K562 (cell line): ENCODE results near the gene RHNO1. TPM values are rescaled to one million over a fixed set of nuclear protein-coding genes. Genes with fewer than 3 reads are reported as not detected.

Experiments used
- ATF1 ChIP-seq, 2 experiments: fragments of 450-650 bp in 1 of 2; IDR thresholded peaks; 2 replicates each; pipeline ENCODE4 v1.6.1; 2016; ENCODE audit warnings: missing compliant biosample characterization in 1 of 2, missing genetic modification characterization in 1 of 2
- ATF7 ChIP-seq: fragments of 450-650 bp; IDR thresholded peaks from 2 replicates; pipeline ENCODE4 v1.7.1; 2014; ENCODE audit warnings: mild to moderate bottlenecking, moderate library complexity
- CCNT2 ChIP-seq: IDR thresholded peaks from 2 replicates; pipeline ENCODE4 v1.6.1; 2011; ENCODE audit warnings: borderline replicate concordance, low read depth, mild to moderate bottlenecking, moderate library complexity, mixed read lengths, low read length; ENCODE audit not compliant: insufficient read length; ENCODE audit errors: extremely low read depth
- CTBP1 ChIP-seq: fragments of 450-650 bp; IDR thresholded peaks from 2 replicates; pipeline ENCODE4 v1.6.1; 2016; ENCODE audit warnings: borderline replicate concordance
- E2F3 ChIP-seq: fragments of 250-450 bp; sonication (Bioruptor Pico); IDR thresholded peaks from 2 replicates; pipeline ENCODE4 v1.4.0; 2020; ENCODE audit warnings: mild to moderate bottlenecking
- EP300 ChIP-seq: IDR thresholded peaks from 2 replicates; pipeline ENCODE4 v1.6.1; 2012; ENCODE audit warnings: low read length, improper control_type of control experiment
- FOXK2 ChIP-seq, 2 experiments: fragments of 450-650 bp; IDR thresholded peaks in 1 of 2; conservative IDR thresholded peaks in 1 of 2; 2 replicates each; pipeline ENCODE4 v1.6.1; 2016; ENCODE audit warnings: low read depth in 2 of 2, mild to moderate bottlenecking in 1 of 2
- HDAC1 ChIP-seq, 2 experiments: fragments of 450-650 bp; IDR thresholded peaks; 2 replicates each; pipeline ENCODE4 v1.6.1; 2016 to 2017; ENCODE audit warnings: inconsistent platforms in 1 of 2, mild to moderate bottlenecking in 1 of 2, moderate library complexity in 1 of 2
- KAT7 ChIP-seq: sonication (generic); formaldehyde crosslinking; IDR thresholded peaks from 2 replicates; pipeline ENCODE4 v1.8.0; 2022; ENCODE audit warnings: missing genetic modification reagents, mild to moderate bottlenecking, borderline replicate concordance
- NEUROD1 ChIP-seq: fragments of 150-350 bp; IDR thresholded peaks from 2 replicates; pipeline ENCODE4 v1.6.1; 2014; ENCODE audit warnings: borderline replicate concordance, low read length, low read depth; ENCODE audit not compliant: partially characterized antibody
- NR2C1 ChIP-seq, 2 experiments: fragments of 450-650 bp; IDR thresholded peaks; 2 replicates each; pipeline ENCODE4 v1.6.1; 2017; ENCODE audit warnings: mild to moderate bottlenecking in 2 of 2, antibody characterized with exemption in 1 of 2, inconsistent platforms in 1 of 2, missing compliant biosample characterization in 1 of 2, missing genetic modification characterization in 1 of 2
- PHB ChIP-seq: fragments of 250-450 bp; sonication (Bioruptor Pico); IDR thresholded peaks from 2 replicates; pipeline ENCODE4 v1.5.0; 2021
- PML ChIP-seq: IDR thresholded peaks from 2 replicates; pipeline ENCODE4 v1.6.1; 2012; ENCODE audit warnings: low read length, inconsistent platforms
- POLR2G ChIP-seq: fragments of 200-400 bp; formaldehyde crosslinking; IDR thresholded peaks from 2 replicates; pipeline ENCODE4 v1.6.1; 2017; ENCODE audit warnings: low read depth, mild to moderate bottlenecking, antibody characterized with exemption, low read length, moderate library complexity
- PRPF4 ChIP-seq: fragments of 200-400 bp; formaldehyde crosslinking; IDR thresholded peaks from one replicate; pipeline ENCODE4 v1.6.1; 2017; ENCODE audit warnings: low read length, low read depth, mild to moderate bottlenecking; ENCODE audit not compliant: insufficient read depth, poor library complexity, severe bottlenecking
- RBFOX2 ChIP-seq: fragments of 200-400 bp; formaldehyde crosslinking; IDR thresholded peaks from 2 replicates; pipeline ENCODE4 v1.6.1; 2017; ENCODE audit warnings: low read depth, mild to moderate bottlenecking, low read length, moderate library complexity
- SMAD4 ChIP-seq: fragments of 250-450 bp; sonication (Bioruptor Pico); conservative IDR thresholded peaks from 2 replicates; pipeline ENCODE4 v1.8.0; 2021; ENCODE audit warnings: inconsistent platforms, mild to moderate bottlenecking, moderate library complexity
- SREBF1 ChIP-seq: fragments of 150-350 bp; IDR thresholded peaks from 2 replicates; pipeline ENCODE4 v1.6.1; 2014; ENCODE audit warnings: antibody characterized with exemption, low read depth, low read length, borderline replicate concordance
- YY1 ChIP-seq, 3 experiments: IDR thresholded peaks; 2 replicates each; pipeline ENCODE4 v1.6.1; 2011; ENCODE audit warnings: low read length in 2 of 3, mild to moderate bottlenecking in 2 of 3, moderate library complexity in 2 of 3, borderline replicate concordance in 1 of 3, control low read depth in 1 of 3, low read depth in 1 of 3; ENCODE audit not compliant: insufficient read depth in 3 of 3, insufficient replicate concordance in 2 of 3, control insufficient read depth in 1 of 3, insufficient read length in 1 of 3; ENCODE audit errors: extremely low read depth in 1 of 3
- polyA plus RNA-seq, 8 experiments: library from polyadenylated mRNA; depleted of rRNA in 4 of 8; stranded (reverse) in 5 of 8; unstranded in 3 of 8; fragments of >200 nt; fragmentation: Nextera tagmentation in 2 of 8; fragmentation: Illumina TruSeq in 1 of 8; extraction: Ambion mirVana in 2 of 8; extraction: Trizol in 1 of 8; gene quantifications; 2 replicates each; pipeline versions ENCODE4 v1.2.1 to v1.2.3, GENCODE V29; 2011 to 2014; ENCODE audit warnings: inconsistent platforms in 1 of 8, missing spikeins in 1 of 8
- total RNA-seq, 7 experiments: library from RNA; depleted of rRNA in 6 of 7; stranded (reverse); fragments of >200 nt in 6 of 7; fragmentation: Illumina TruSeq in 2 of 7; extraction: Trizol in 2 of 7; gene quantifications; 2 replicates each; pipeline versions ENCODE4 v1.2.1 to v1.2.3, GENCODE V29; 2011 to 2021; ENCODE audit warnings: low replicate concordance in 1 of 7
- TF ChIP-seq, protein P1 (sequence below): sonication (generic); formaldehyde crosslinking; IDR thresholded peaks from 2 replicates; pipeline ENCODE4 v1.9.0; 2022; ENCODE audit warnings: mild to moderate bottlenecking, missing genetic modification reagents
- TF ChIP-seq, protein P2 (sequence below): sonication (generic); formaldehyde crosslinking; IDR thresholded peaks from 2 replicates; pipeline ENCODE4 v1.8.0; 2022; ENCODE audit warnings: missing genetic modification reagents, mild to moderate bottlenecking, moderate library complexity, borderline replicate concordance
- TF ChIP-seq, protein P3 (sequence below): fragments of 250-450 bp; sonication (Bioruptor Pico); IDR thresholded peaks from 2 replicates; pipeline ENCODE4 v1.4.0; 2020

The RHNO1 gene
- total and polyA plus RNA-seq, 9 of the 15 experiments (the other 6 are each of a cell fraction or from before 2014, with no cell fraction given): 20.8 to 62.7 (median 28.8) TPM

DNA sequence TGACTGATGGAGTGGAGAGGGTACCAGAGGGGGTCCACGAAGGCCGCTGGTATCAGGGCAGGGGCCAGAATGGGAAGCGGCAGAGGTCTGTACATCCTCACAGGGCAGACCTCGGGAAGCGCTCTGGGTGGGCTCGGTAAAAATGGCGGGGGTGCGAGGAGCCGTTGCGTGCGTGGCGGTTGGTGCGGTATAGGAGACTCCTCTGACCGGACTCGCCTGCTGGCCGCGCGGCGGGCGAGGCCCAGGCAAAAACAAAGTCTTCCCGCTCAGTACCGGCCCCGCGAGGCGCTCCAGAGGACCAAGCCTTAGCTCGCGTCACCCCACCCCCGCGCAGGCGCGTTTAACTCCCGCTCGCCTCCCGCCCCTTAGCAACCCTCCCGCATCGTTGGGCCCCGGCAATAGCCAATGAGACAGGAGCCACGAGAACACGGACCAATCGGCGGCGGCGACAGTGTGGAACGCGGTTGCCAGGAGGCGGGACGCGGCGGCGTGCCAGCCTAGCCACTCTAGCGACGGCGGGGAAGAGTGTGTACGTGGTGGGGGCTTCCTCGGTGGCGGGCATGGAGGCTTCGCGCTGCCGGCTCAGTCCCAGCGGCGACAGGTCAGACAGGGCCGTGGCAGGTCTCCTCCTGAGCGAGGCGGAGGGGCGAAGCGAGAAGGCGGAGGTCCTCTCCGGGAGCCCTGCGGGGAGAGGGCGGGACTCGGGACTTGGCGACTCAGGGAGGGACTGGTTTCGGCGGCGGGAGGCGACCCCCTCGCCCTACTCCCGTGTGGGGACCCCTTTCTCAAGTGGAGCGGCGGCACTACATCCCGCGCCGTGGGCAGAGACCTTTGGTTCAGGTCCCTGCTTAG, 13.6 kb downstream of the RHNO1 start, which contains the start of gene TULP3 (continued):
- TF ChIP-seq YY1 (IDR thresholded peaks at IDR 0.05; ENCODE audit: borderline replicate concordance in 1 of 3, control insufficient read depth in 1 of 3, extremely low read depth in 1 of 3, insufficient read depth in 3 of 3, insufficient read length in 1 of 3, insufficient replicate concordance in 2 of 3, low read depth in 1 of 3, low read length in 2 of 3): peak in 1 of 3 experiments; percentile 21
- TF ChIP-seq NR2C1 (IDR thresholded peaks at IDR 0.05): no peak
- 0 out of 2 replicates have a peak, but pooled peaks have one; percentile 16 for TF ChIP-seq NR2C1 (tag; IDR thresholded peaks at IDR 0.05)
- TF ChIP-seq HDAC1 (IDR thresholded peaks at IDR 0.05): peak in 1 of 2 experiments; percentile 91; a peak in 2 of 4 replicates
- 0 out of 2 replicates have a peak, but pooled peaks have one; percentile 65 for TF ChIP-seq SREBF1
- TF ChIP-seq PHB: 0 out of 2 replicates have a peak, but pooled peaks have one; percentile 38
- TF ChIP-seq CTBP1: peak; percentile 46; the same call in 1 of the 2 replicates
- TF ChIP-seq ATF1 (CRISPR knock-in tag; IDR thresholded peaks at IDR 0.05): no peak
- peak; percentile 84 for TF ChIP-seq ATF1 (tag; IDR thresholded peaks at IDR 0.05)
- TF ChIP-seq NEUROD1: peak; percentile 93
- peak; percentile 81 for TF ChIP-seq RBFOX2
- TF ChIP-seq CCNT2: peak; percentile 57
- 0 out of 4 replicates have a peak, but pooled peaks of 1 of the 2 experiments have one; percentile 29 for TF ChIP-seq FOXK2 (conservative IDR thresholded peaks at IDR 0.05 in 1 of 2, IDR thresholded peaks at IDR 0.05 in 1 of 2; ENCODE audit: low read depth in 2 of 2)
- TF ChIP-seq, protein P1, sequence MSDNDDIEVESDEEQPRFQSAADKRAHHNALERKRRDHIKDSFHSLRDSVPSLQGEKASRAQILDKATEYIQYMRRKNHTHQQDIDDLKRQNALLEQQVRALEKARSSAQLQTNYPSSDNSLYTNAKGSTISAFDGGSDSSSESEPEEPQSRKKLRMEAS (CRISPR knock-in tag): peak; percentile 50; the same call in 1 of the 2 replicates
- TF ChIP-seq, protein P2, sequence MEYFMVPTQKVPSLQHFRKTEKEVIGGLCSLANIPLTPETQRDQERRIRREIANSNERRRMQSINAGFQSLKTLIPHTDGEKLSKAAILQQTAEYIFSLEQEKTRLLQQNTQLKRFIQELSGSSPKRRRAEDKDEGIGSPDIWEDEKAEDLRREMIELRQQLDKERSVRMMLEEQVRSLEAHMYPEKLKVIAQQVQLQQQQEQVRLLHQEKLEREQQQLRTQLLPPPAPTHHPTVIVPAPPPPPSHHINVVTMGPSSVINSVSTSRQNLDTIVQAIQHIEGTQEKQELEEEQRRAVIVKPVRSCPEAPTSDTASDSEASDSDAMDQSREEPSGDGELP: peak; percentile 68
- TF ChIP-seq, protein P3, sequence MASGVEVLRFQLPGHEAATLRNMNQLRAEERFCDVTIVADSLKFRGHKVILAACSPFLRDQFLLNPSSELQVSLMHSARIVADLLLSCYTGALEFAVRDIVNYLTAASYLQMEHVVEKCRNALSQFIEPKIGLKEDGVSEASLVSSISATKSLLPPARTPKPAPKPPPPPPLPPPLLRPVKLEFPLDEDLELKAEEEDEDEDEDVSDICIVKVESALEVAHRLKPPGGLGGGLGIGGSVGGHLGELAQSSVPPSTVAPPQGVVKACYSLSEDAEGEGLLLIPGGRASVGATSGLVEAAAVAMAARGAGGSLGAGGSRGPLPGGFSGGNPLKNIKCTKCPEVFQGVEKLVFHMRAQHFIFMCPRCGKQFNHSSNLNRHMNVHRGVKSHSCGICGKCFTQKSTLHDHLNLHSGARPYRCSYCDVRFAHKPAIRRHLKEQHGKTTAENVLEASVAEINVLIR (CRISPR knock-in tag): no peak
- TF ChIP-seq SMAD4 (CRISPR knock-in tag): peak; percentile 17; the same call in 1 of the 2 replicates
- peak; percentile 57; the same call in 1 of the 2 replicates for TF ChIP-seq E2F3 (CRISPR knock-in tag)
- TF ChIP-seq PML: no peak
- peak; percentile 88 for TF ChIP-seq POLR2G
- no peak for TF ChIP-seq EP300
- TF ChIP-seq PRPF4: no peak
- TF ChIP-seq KAT7: peak; percentile 49; the same call in 1 of the 2 replicates
- peak; percentile 59; the same call in 1 of the 2 replicates for TF ChIP-seq ATF7
